ENCODE measurements around the gene FETUB. TPM values are rescaled to one million over a fixed set of nuclear protein-coding genes. Genes with fewer than 3 reads are reported as not detected.

FETUB gene
- total RNA-seq, 4 donors from 2014 or later = not detected

- no peak overlapping the region for H3K27ac ChIP-seq
Measured at GRCh38 chr3:186599142-186599784, 40.9 kb upstream of the FETUB start.

GRCh38 chr3:186599785-186600166 is 40.4 kb upstream of the FETUB start:
- Histone ChIP-seq H3K36me3 (no peaks in the 10 kb centered on the region), H3K4me3 (no peak overlapping the region), H3K4me1 (no peaks in the 10 kb centered on the region), H3K9me3 (no peaks in the 10 kb centered on the region), H3K27ac (no peak overlapping the region), H3K27me3 (no peaks in the 10 kb centered on the region)
- in situ Hi-C loops (cut with MboI; ENCODE audit: low sequenced_read_pairs in 4 of 4) (loop anchor here (25.0 kb wide), 1 partner anchor 563 kb away; no protein-coding TSS in a partner anchor), intact Hi-C loops (cut with DNase I; ENCODE audit: low total_unique reads) (no loop called here)
- no peak for ATAC-seq
- TF ChIP-seq CTCF (IDR thresholded peaks at IDR 0.05 in 4 of 5, conservative IDR thresholded peaks at IDR 0.05 in 1 of 5) (no peak), POLR2A (IDR thresholded peaks at IDR 0.05) (no peak)
- DNase-seq = no peak

More at GRCh38 chr3:186599142-186599784, 40.9 kb upstream of the FETUB start:
- TF ChIP-seq CTCF (IDR thresholded peaks at IDR 0.05 in 4 of 5, conservative IDR thresholded peaks at IDR 0.05 in 1 of 5) (no peak), POLR2A (IDR thresholded peaks at IDR 0.05) (no peak)
- DNase-seq (no peak), ATAC-seq (no peak)
- Histone ChIP-seq H3K4me3 (no peak overlapping the region), H3K9me3 (no peaks in the 10 kb centered on the region), H3K4me1 (no peaks in the 10 kb centered on the region), H3K36me3 (no peaks in the 10 kb centered on the region), H3K27me3 (no peaks in the 10 kb centered on the region)
- in situ Hi-C loops (cut with MboI; ENCODE audit: low sequenced_read_pairs in 4 of 4) = no loop called here
- intact Hi-C loops (cut with DNase I; ENCODE audit: low total_unique reads) = no loop called here

- intact Hi-C loops (cut with DNase I; ENCODE audit: low total_unique reads) = no loop called here
- Histone ChIP-seq H3K36me3 (no peaks in the 10 kb centered on the region), H3K9me3 (no peaks in the 10 kb centered on the region), H3K27ac (no peak overlapping the region), H3K4me1 (no peaks in the 10 kb centered on the region), H3K4me3 (no peak overlapping the region), H3K27me3 (no peaks in the 10 kb centered on the region)
- TF ChIP-seq CTCF (IDR thresholded peaks at IDR 0.05 in 4 of 5, conservative IDR thresholded peaks at IDR 0.05 in 1 of 5) (no peak), POLR2A (IDR thresholded peaks at IDR 0.05) (no peak)
- in situ Hi-C loops (cut with MboI; ENCODE audit: low sequenced_read_pairs in 4 of 4) = loop anchor here (25.0 kb wide), 1 partner anchor 561 kb away; no protein-coding TSS in a partner anchor
- DNase-seq = no peak
- no peak for ATAC-seq
Measured at GRCh38 chr3:186600896-186601295, 39.3 kb upstream of the FETUB start.

GRCh38 chr3:186603159-186603558 is 37.0 kb upstream of the FETUB start:
- H3K4me1 ChIP-seq = no peaks in the 10 kb centered on the region
- TF ChIP-seq POLR2A (IDR thresholded peaks at IDR 0.05) (no peak), CTCF (IDR thresholded peaks at IDR 0.05 in 4 of 5, conservative IDR thresholded peaks at IDR 0.05 in 1 of 5) (no peak)
- in situ Hi-C loops (cut with MboI; ENCODE audit: low sequenced_read_pairs in 4 of 4) = loop anchor here (25.0 kb wide), 1 partner anchor 559 kb away; no protein-coding TSS in a partner anchor

More at GRCh38 chr3:186603159-186603558, 37.0 kb upstream of the FETUB start:
- Histone ChIP-seq H3K27me3 (no peaks in the 10 kb centered on the region), H3K4me3 (no peak overlapping the region), H3K36me3 (no peaks in the 10 kb centered on the region), H3K9me3 (no peaks in the 10 kb centered on the region), H3K27ac (no peak overlapping the region)
- no peak for ATAC-seq
- intact Hi-C loops (cut with DNase I; ENCODE audit: low total_unique reads) = no loop called here
- no peak for DNase-seq
